A549 treated with AZD9567 at 1 μM for 4 hours (cell line): Measurements from ENCODE around the gene TAF11L4. TPM values are rescaled to one million over a fixed set of nuclear protein-coding genes. Genes with fewer than 3 reads are reported as not detected.

ENCODE experiments used
- total RNA-seq: library from RNA; stranded (reverse); fragments of 200-300 nt; extraction: Qiagen RNA extraction; gene quantifications from 5 replicates; pipeline ENCODE4 v1.2.3, GENCODE V29; 2022; ENCODE audit not compliant: insufficient read depth

The TAF11L4 gene
- total RNA-seq, result not detected in 5 replicates

GRCh38 chr5:17521501-17521900 is at the start of gene TAF11L4:
TSS of gene TAF11L4 (plus strand) at chr5:17521801.

GRCh38 chr5:17497931-17498330 is 23.7 kb upstream of the TAF11L4 start, which contains the start of gene TAF11L2:
TSS of gene TAF11L2 (plus strand) at chr5:17498231.

GRCh38 chr5:17518067-17518466 is 3.5 kb upstream of the TAF11L4 start, which contains the start of gene TAF11L3:
TSS of gene TAF11L3 (plus strand) at chr5:17518367.

GRCh38 chr5:17524935-17525334 is 3.3 kb downstream of the TAF11L4 start, which contains the start of gene TAF11L5:
TSS of gene TAF11L5 (plus strand) at chr5:17525235.

GRCh38 chr5:17528369-17528768 is 6.8 kb downstream of the TAF11L4 start, which contains the start of gene TAF11L6:
TSS of gene TAF11L6 (plus strand) at chr5:17528669.

Other genes with a start within 250 kb of the TAF11L4 start
- gene TAF11L2, start 23.6 kb upstream of the TAF11L4 start, total RNA-seq, result not detected in 5 replicates
- gene TAF11L3, start 3.4 kb upstream of the TAF11L4 start, total RNA-seq, result not detected in 5 replicates
- gene TAF11L5, start 3.4 kb downstream of the TAF11L4 start, total RNA-seq, result not detected in 5 replicates
- gene TAF11L6, start 6.9 kb downstream of the TAF11L4 start, total RNA-seq, result not detected in 5 replicates
- not detected in 5 replicates for gene TAF11L7, start 64.0 kb downstream of the TAF11L4 start, total RNA-seq
- gene TAF11L8, start 69.2 kb downstream of the TAF11L4 start, total RNA-seq, result not detected in 5 replicates
- not detected in 5 replicates for gene TAF11L9, start 72.6 kb downstream of the TAF11L4 start, total RNA-seq
- gene TAF11L10, start 76.0 kb downstream of the TAF11L4 start, total RNA-seq, result not detected in 5 replicates
- 0.10 TPM in 2 of 5 replicates, not detected in the others for gene TAF11L11, start 82.4 kb downstream of the TAF11L4 start, total RNA-seq
- 0.14 TPM in 1 of 5 replicates, not detected in the others for gene TAF11L12, start 88.6 kb downstream of the TAF11L4 start, total RNA-seq
- not detected in 5 replicates for gene TAF11L13, start 110.3 kb downstream of the TAF11L4 start, total RNA-seq
- not detected in 5 replicates for gene TAF11L14, start 112.7 kb downstream of the TAF11L4 start, total RNA-seq